Neural progenitor cell (in vitro differentiated cells): ENCODE data around the gene GOLGA8B. TPM values are rescaled to one million over a fixed set of nuclear protein-coding genes. Genes with fewer than 3 reads are reported as not detected.

Source experiments
- DNase-seq: peaks from one replicate; pipeline ENCODE4 v3.0.0-alpha.2; 2016; ENCODE audit warnings: low spot score
- H2AFZ ChIP-seq: fragments of 200-600 bp; sonication (generic); replicated peaks from 2 replicates; pipeline ENCODE4 v1.6.1; 2016; ENCODE audit warnings: antibody characterized with exemption
- H3F3A ChIP-seq: fragments of 200-600 bp; sonication (generic); 2 replicates; pipeline ENCODE4 v1.6.1; 2016; ENCODE audit warnings: antibody characterized with exemption, low read depth
- H3K27ac ChIP-seq: fragments of 200-600 bp; sonication (generic); 2 replicates; pipeline ENCODE4 v1.5.1; 2016; ENCODE audit warnings: mild to moderate bottlenecking
- H3K27me3 ChIP-seq: fragments of 200-600 bp; sonication (generic); 2 replicates; pipeline ENCODE4 v1.6.1; 2016; ENCODE audit warnings: mild to moderate bottlenecking, moderate library complexity
- H3K36me3 ChIP-seq: fragments of 200-600 bp; sonication (generic); 2 replicates; pipeline ENCODE4 v1.5.1; 2016
- H3K4me1 ChIP-seq: fragments of 200-600 bp; sonication (generic); 2 replicates; pipeline ENCODE4 v1.6.1; 2016; ENCODE audit warnings: mixed run types
- H3K4me2 ChIP-seq: fragments of 200-600 bp; sonication (generic); 2 replicates; pipeline ENCODE4 v1.6.1; 2016
- H3K4me3 ChIP-seq: fragments of 200-600 bp; sonication (generic); 2 replicates; pipeline ENCODE4 v1.5.1; 2016
- H3K79me2 ChIP-seq: fragments of 200-600 bp; sonication (generic); 2 replicates; pipeline ENCODE4 v1.6.1; 2016; ENCODE audit warnings: low read depth
- H3K9ac ChIP-seq: fragments of 200-600 bp; sonication (generic); 2 replicates; pipeline ENCODE4 v1.6.1; 2016
- H3K9me3 ChIP-seq: fragments of 200-600 bp; sonication (generic); 2 replicates; pipeline ENCODE4 v1.5.1; 2016; ENCODE audit warnings: low read depth
- H4K20me1 ChIP-seq: fragments of 200-600 bp; sonication (generic); 2 replicates; pipeline ENCODE4 v1.6.1; 2016; ENCODE audit warnings: low read depth
- H3K27ac Mint-ChIP-seq: 3 replicates; pipeline ENCODE4 v1.8.0; 2021; ENCODE audit warnings: mixed read lengths
- H3K27me3 Mint-ChIP-seq: 2 replicates; pipeline ENCODE4 v1.8.0; 2022; ENCODE audit warnings: low read depth, mild to moderate bottlenecking, inconsistent platforms, moderate library complexity, mixed read lengths; ENCODE audit not compliant: insufficient read depth
- H3K36me3 Mint-ChIP-seq: 3 replicates; pipeline ENCODE4 v1.8.0; 2021; ENCODE audit warnings: mixed read lengths
- H3K4me1 Mint-ChIP-seq: 3 replicates; pipeline ENCODE4 v1.8.0; 2021; ENCODE audit warnings: mixed read lengths
- H3K4me3 Mint-ChIP-seq: 3 replicates; pipeline ENCODE4 v1.8.0; 2021; ENCODE audit warnings: mild to moderate bottlenecking, moderate library complexity, mixed read lengths
- H3K9me3 Mint-ChIP-seq: 3 replicates; pipeline ENCODE4 v1.8.0; 2020; ENCODE audit warnings: mixed read lengths
- CTCF ChIP-seq: fragments of 200-600 bp; sonication (generic); IDR thresholded peaks from 2 replicates; pipeline ENCODE4 v1.5.1; 2017; ENCODE audit warnings: antibody characterized with exemption, mild to moderate bottlenecking
- EZH2 ChIP-seq: fragments of 200-600 bp; sonication (generic); IDR thresholded peaks from 2 replicates; pipeline ENCODE4 v1.6.1; 2017; ENCODE audit warnings: antibody characterized with exemption, mild to moderate bottlenecking, moderate library complexity
- EZH2phosphoT487 ChIP-seq: fragments of 200-600 bp; sonication (generic); IDR thresholded peaks from 2 replicates; pipeline ENCODE4 v1.6.1; 2017; ENCODE audit warnings: antibody characterized with exemption
- total RNA-seq: library from RNA; depleted of rRNA; stranded (reverse); fragments of >200 nt; gene quantifications from 2 replicates; pipeline ENCODE4 v1.2.3, GENCODE V29; 2015; ENCODE audit warnings: low replicate concordance

GOLGA8B gene
- total RNA-seq, 1 donor from 2014 or later: 83.1 TPM

- no peaks in the 10 kb centered on the region for H3K9me3 ChIP-seq
- no peak for DNase-seq
- H3K27me3 Mint-ChIP-seq: peaks cover 3% of the 10 kb centered on the region
- no peaks in the 10 kb centered on the region for H3K9me3 Mint-ChIP-seq
- no peaks in the 10 kb centered on the region for H3K79me2 ChIP-seq
- no peaks in the 10 kb centered on the region for H4K20me1 ChIP-seq
- TF ChIP-seq EZH2 (no peak), CTCF (no peak), EZH2phosphoT487 (no peak)
- no peak overlapping the region for H2AFZ ChIP-seq
- no peaks in the 10 kb centered on the region for H3K36me3 ChIP-seq
- no peak overlapping the region for H3K4me2 ChIP-seq
- no peak overlapping the region for H3K4me3 Mint-ChIP-seq
- H3K27me3 ChIP-seq: peaks cover 4% of the 10 kb centered on the region
- no peaks in the 10 kb centered on the region for H3K4me1 Mint-ChIP-seq
- no peaks in the 10 kb centered on the region for H3K36me3 Mint-ChIP-seq
- H3K27ac Mint-ChIP-seq: no peak overlapping the region
- no peak overlapping the region for H3K9ac ChIP-seq
- no peak overlapping the region for H3K4me3 ChIP-seq
- H3K4me1 ChIP-seq: no peaks in the 10 kb centered on the region
- no peak overlapping the region for H3K27ac ChIP-seq
- no peaks in the 10 kb centered on the region for H3F3A ChIP-seq
These were observed 41.6 kb upstream of the GOLGA8B start for GRCh38 chr15:34625007-34625406.

GRCh38 chr15:34621675-34622074, 38.2 kb upstream of the GOLGA8B start:
- Mint-ChIP-seq H3K36me3 (no peaks in the 10 kb centered on the region), H3K9me3 (no peaks in the 10 kb centered on the region), H3K4me1 (no peaks in the 10 kb centered on the region), H3K4me3 (no peak overlapping the region), H3K27me3 (peaks cover 3% of the 10 kb centered on the region), H3K27ac (no peak overlapping the region)
- no peaks in the 10 kb centered on the region for H3F3A ChIP-seq
- H3K27ac ChIP-seq: no peak overlapping the region
- no peaks in the 10 kb centered on the region for H3K79me2 ChIP-seq
- no peak overlapping the region for H3K9ac ChIP-seq
- no peak overlapping the region for H3K4me3 ChIP-seq
- H2AFZ ChIP-seq: no peak overlapping the region
- no peaks in the 10 kb centered on the region for H3K36me3 ChIP-seq
- no peaks in the 10 kb centered on the region for H3K4me1 ChIP-seq
- peaks cover 14% of the 10 kb centered on the region for H3K27me3 ChIP-seq
- H4K20me1 ChIP-seq: no peaks in the 10 kb centered on the region
- peak; percentile 21 for TF ChIP-seq CTCF
- TF ChIP-seq EZH2: no peak
- H3K9me3 ChIP-seq: no peaks in the 10 kb centered on the region
- no peak overlapping the region for H3K4me2 ChIP-seq
- DNase-seq: no peak

DNA sequence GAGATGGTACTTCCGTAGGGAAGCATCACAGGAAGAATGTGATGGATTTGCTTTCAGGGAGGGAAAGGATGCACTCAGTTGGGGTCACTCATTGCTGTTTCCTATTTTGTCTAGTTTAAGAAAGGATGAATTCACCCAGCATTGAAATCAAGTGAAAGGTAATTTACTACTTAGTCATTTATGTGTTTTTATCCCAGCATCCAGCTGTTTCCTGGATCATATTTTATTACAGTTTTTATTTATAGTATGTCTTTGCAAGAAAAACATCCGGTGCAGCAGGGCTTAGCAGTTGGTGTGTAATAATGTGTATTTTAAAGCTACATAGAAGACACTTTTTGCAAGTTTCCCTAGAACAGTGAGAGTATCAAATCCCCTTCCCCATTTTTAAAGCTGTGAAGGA, 37.4 kb upstream of the GOLGA8B start:
- Histone ChIP-seq H3K27ac (no peak overlapping the region), H3K4me3 (no peak overlapping the region), H3K79me2 (no peaks in the 10 kb centered on the region), H3F3A (no peaks in the 10 kb centered on the region), H3K9me3 (no peaks in the 10 kb centered on the region), H3K9ac (no peak overlapping the region), H3K36me3 (no peaks in the 10 kb centered on the region), H4K20me1 (no peaks in the 10 kb centered on the region), H2AFZ (no peak overlapping the region), H3K4me2 (no peak overlapping the region), H3K27me3 (peaks cover 13% of the 10 kb centered on the region), H3K4me1 (no peaks in the 10 kb centered on the region)
- TF ChIP-seq EZH2phosphoT487: no peak
- no peak for TF ChIP-seq EZH2
- TF ChIP-seq CTCF: no peak
- Mint-ChIP-seq H3K27ac (no peak overlapping the region), H3K4me1 (no peaks in the 10 kb centered on the region), H3K36me3 (no peaks in the 10 kb centered on the region), H3K27me3 (peaks cover 3% of the 10 kb centered on the region), H3K4me3 (no peak overlapping the region), H3K9me3 (no peaks in the 10 kb centered on the region)
- no peak for DNase-seq

DNA sequence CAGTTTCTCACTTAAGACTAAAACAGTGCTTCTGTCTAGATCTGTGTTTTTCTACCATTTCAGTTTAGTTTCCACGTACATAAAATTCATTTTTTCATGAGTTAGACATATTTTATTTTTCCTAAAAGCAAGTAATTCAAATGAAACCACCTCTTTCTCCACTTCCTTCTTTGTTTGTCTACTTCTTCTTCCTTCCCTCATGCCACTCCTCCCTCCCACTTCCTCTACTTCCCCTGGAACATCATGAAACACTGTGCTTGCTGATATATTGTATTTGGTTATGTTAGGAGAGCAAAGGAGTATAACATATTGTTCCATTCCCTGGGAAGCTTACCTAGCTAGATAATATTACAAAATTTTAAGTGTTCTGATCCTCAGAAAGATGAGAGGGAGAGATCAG, 36.7 kb upstream of the GOLGA8B start:
- no peak overlapping the region for H3K4me3 Mint-ChIP-seq

More for the DNA sequence above, 36.7 kb upstream of the GOLGA8B start:
- Histone ChIP-seq H4K20me1 (no peaks in the 10 kb centered on the region), H3K79me2 (no peaks in the 10 kb centered on the region), H3K9ac (no peak overlapping the region), H2AFZ (no peak overlapping the region), H3K9me3 (no peaks in the 10 kb centered on the region), H3F3A (no peaks in the 10 kb centered on the region), H3K4me3 (no peak overlapping the region), H3K4me1 (no peaks in the 10 kb centered on the region), H3K4me2 (no peak overlapping the region), H3K27me3 (peaks cover 11% of the 10 kb centered on the region), H3K27ac (no peak overlapping the region), H3K36me3 (no peaks in the 10 kb centered on the region)
- Mint-ChIP-seq H3K9me3 (no peaks in the 10 kb centered on the region), H3K4me1 (no peaks in the 10 kb centered on the region), H3K27ac (no peak overlapping the region), H3K36me3 (no peaks in the 10 kb centered on the region), H3K27me3 (peaks cover 3% of the 10 kb centered on the region)
- TF ChIP-seq EZH2phosphoT487 (no peak), CTCF (no peak), EZH2 (no peak)
- no peak for DNase-seq
